Glomerular visceral epithelial cell (primary cell): Measurements from ENCODE around the gene PLK3.
A peak's percentile ranks its signal among the peaks of the same experiment; 100 is the strongest.
"Not testable (repeated sequence)": the region's sequence is repeated elsewhere in the genome, so short reads cannot be mapped to it uniquely, and the experiment has no call there.

ENCODE experiments used
- DNase-seq: peaks from one replicate; pipeline ENCODE4 v3.0.0-alpha.2; 2016; ENCODE audit errors: extremely low spot score

PLK3 gene

GRCh38 chr1:44828003-44828651 lies 27.9 kb downstream of the PLK3 start:
- no peak for DNase-seq

GRCh38 chr1:44828841-44829440 lies 28.8 kb downstream of the PLK3 start:
- DNase-seq, result no peak

- DNase-seq, result no peak
These were observed 29.6 kb downstream of the PLK3 start for GRCh38 chr1:44829506-44830384.

- DNase-seq, result no peak
These were observed 30.7 kb downstream of the PLK3 start for GRCh38 chr1:44830900-44831304.

GRCh38 chr1:44831516-44831915 lies 31.3 kb downstream of the PLK3 start:
- no peak for DNase-seq

GRCh38 chr1:44832056-44832705 lies 32.0 kb downstream of the PLK3 start:
- DNase-seq, result no peak

GRCh38 chr1:44834328-44834727 lies 34.2 kb downstream of the PLK3 start:
- no peak for DNase-seq

GRCh38 chr1:44835738-44836675 lies 35.8 kb downstream of the PLK3 start:
- DNase-seq, result peak; percentile 78

GRCh38 chr1:44838294-44838693 lies 38.1 kb downstream of the PLK3 start:
- DNase-seq, result not testable (repeated sequence)

GRCh38 chr1:44839576-44839975 lies 39.4 kb downstream of the PLK3 start:
- no peak for DNase-seq

- no peak for DNase-seq
These were observed 42.3 kb downstream of the PLK3 start for GRCh38 chr1:44842486-44842861.

GRCh38 chr1:44842862-44843655 lies 42.9 kb downstream of the PLK3 start, which contains the start of gene PTCH2:
Gene PTCH2, minus strand, starts transcription at chr1:44843253. Its CDS starts 321 bp downstream, at chr1:44842932.
- DNase-seq, result peak; percentile 75

GRCh38 chr1:44846985-44847384 lies 46.8 kb downstream of the PLK3 start:
- DNase-seq, result no peak

GRCh38 chr1:44847845-44848244 lies 47.7 kb downstream of the PLK3 start:
- DNase-seq, result no peak

GRCh38 chr1:44848456-44849181 lies 48.4 kb downstream of the PLK3 start:
- no peak for DNase-seq

GRCh38 chr1:44849575-44850132 lies 49.5 kb downstream of the PLK3 start:
- DNase-seq, result no peak

- no peak for DNase-seq
These were observed 51.1 kb downstream of the PLK3 start for GRCh38 chr1:44851308-44851707.

GRCh38 chr1:44853201-44853600 lies 53.0 kb downstream of the PLK3 start:
- DNase-seq, result no peak

- no peak for DNase-seq
These were observed 54.8 kb downstream of the PLK3 start for GRCh38 chr1:44854970-44855369.
